Activated naive CD4-positive, alpha-beta T cell treated with anti-CD3 and anti-CD28 coated beads, Interleukin-2, amount 50 U/mL, for 16 hours (primary cell): ENCODE measurements around the gene PDZD2.
"Not testable (repeated sequence)": the region's sequence is repeated elsewhere in the genome, so short reads cannot be mapped to it uniquely, and the experiment has no call there.

Experiments used
- DNase-seq: peaks from one replicate; pipeline ENCODE4 v3.0.0-alpha.2; 2020

The PDZD2 gene

DNA sequence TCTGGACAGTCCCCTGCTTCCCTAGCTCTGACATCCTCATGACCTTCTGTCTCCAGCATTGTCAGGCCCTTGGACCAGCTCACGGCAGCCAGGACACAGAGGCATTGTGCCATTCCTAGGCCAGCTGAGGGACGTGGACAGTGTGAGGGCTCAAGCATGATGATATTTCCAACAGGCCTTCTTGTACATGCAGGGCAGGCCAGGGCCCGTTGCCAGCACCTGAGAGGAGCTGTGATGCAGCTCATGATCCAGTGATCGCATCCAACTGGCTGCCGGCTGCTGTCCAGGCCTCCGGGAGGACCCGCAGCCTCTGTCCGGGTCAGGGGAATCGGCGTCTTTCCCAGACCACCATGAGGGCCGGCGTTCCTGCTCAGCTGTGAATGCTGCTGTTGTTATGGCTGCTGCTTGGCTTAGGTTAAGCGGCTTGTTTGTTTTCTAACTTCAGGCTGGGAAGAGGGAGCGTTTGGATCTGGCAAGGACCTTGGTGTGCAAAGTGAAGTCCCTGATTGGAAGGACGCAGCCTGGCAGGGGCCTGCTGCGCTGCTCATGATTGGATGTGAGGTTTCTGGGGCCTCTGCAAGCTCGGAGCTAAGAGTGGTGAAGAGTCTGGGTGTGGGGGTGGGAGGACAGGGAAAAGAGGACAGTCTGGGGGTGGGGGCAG is 53.8 kb downstream of the PDZD2 start:
- DNase-seq: no peak

- no peak for DNase-seq
These were observed 59.7 kb downstream of the PDZD2 start for GRCh38 chr5:31698673-31699072.

DNA sequence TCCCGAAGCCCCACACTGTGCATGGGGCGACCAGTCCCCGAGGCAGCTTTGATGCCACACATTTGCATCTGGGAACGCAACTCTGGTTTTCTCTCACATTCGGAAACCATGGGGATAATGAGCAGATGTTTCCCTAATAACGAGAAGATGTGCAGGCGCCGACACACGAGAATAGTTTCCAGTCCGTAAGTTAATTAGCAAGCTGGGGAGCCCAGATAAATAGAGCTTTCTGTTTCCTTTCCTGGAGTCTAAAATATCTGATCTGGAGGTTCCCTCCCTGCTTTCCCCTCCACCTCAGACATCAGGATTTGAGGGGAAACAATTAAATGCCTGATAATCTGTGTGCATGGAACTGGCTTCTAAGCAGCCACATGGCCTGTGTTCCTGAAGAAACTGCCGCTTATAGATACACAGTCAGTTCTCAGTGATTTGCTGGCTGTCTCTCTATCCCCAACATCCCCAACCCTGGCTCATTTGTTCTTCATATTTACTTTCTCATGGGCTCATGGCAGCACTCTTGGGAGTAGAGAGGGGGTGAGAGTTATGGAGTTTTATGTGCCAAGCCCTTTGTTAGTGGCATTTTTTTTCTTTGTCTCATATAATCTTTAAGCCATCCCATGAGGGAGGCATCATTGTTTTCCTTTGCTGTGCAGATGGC is 62.8 kb downstream of the PDZD2 start:
- DNase-seq: no peak

DNA sequence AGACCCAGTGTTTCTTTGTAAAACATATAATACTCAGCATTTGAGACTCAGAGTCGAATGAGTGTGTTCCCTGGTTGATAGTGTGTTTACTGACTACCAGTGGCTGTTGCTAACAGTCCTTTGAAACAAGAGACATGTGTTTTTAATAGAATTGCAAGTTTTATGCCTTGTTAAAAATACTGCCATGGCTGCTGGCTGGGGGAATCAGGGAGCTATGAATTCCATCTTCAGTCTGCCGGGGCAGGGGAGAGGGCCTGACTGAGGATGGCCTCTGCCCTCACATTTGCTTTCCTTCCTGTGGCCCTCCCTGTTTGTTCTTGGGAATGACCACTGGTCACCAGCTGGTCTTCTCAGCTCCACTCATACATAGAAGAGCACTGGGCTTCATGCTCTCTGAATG is 63.8 kb downstream of the PDZD2 start:
- DNase-seq: no peak

- DNase-seq: no peak
These were observed 64.8 kb downstream of the PDZD2 start for GRCh38 chr5:31703757-31704156.

GRCh38 chr5:31706186-31706585 is 67.3 kb downstream of the PDZD2 start:
- no peak for DNase-seq

GRCh38 chr5:31707329-31707728 is 68.4 kb downstream of the PDZD2 start:
- DNase-seq: no peak

- DNase-seq: no peak
These were observed 69.2 kb downstream of the PDZD2 start for GRCh38 chr5:31708089-31708488.

- DNase-seq: no peak
These were observed 72.4 kb downstream of the PDZD2 start for GRCh38 chr5:31711363-31711762.

- no peak for DNase-seq
These were observed 73.1 kb downstream of the PDZD2 start for GRCh38 chr5:31711935-31712592.

- DNase-seq: no peak
These were observed 78.6 kb downstream of the PDZD2 start for GRCh38 chr5:31717561-31717960.

DNA sequence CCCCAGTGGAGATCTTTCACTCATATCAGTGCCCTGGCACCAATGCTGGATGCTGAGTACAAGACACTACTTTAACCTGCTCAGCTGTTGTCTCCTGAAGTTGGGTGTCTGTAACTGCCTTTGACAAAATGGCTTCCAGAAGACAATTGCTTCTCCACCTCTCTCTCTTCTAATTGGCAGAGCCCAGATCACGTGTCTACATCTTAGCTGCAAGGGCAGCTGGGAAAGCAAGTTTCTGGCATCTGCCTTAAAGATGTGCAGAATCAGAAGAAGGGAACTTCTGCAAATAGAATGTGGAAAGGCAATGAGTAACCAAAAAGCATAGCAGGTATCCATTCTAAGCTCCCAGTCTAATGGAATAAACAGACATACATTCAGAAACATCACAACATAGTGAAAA is 81.1 kb downstream of the PDZD2 start:
- DNase-seq: no peak

GRCh38 chr5:31720811-31721345 is 81.9 kb downstream of the PDZD2 start:
- DNase-seq: no peak

DNA sequence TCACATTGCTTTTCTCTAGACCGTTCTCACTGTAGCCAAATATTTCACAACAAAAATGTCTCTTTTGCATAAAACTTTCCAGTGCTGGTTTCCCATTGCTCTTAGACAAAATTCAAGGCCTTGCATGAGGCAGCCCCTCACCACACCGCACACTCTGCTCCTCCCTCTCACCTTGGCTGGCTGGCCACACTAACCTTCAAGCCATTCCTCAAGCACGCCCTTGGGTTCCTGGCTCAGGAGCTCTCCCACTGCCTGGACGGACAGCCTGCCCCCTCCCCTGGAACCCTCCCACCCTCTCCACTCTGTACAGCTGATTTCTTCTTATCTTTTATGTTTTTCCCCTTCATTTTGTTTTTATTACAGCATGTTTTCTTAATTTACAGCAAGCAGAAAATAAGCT is 83.2 kb downstream of the PDZD2 start:
- no peak for DNase-seq

GRCh38 chr5:31725996-31726395 is 87.1 kb downstream of the PDZD2 start:
- DNase-seq: no peak

DNA sequence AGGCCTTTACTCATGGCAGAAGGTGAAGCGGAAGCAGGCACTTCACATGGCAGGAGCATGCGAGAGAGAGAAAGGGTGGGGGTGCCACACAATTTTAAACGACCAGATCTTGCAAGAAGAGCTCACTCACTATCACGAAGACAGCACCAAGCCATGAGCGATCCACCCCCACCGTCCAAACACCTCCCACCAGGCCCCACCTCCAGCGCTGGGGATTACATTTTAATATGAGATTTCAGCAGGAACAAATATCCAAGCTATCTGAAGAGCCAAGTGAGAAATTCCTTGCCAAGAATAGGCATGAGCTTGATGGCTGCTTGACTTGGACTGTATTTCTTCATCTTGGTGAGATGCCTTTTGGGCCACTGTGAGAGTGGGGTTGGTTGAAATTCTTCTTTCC is 88.0 kb downstream of the PDZD2 start:
- DNase-seq: no peak

- DNase-seq: no peak
These were observed 89.1 kb downstream of the PDZD2 start for GRCh38 chr5:31728039-31728438.

- not testable (repeated sequence) for DNase-seq
These were observed 89.9 kb downstream of the PDZD2 start for GRCh38 chr5:31728806-31729205.

DNA sequence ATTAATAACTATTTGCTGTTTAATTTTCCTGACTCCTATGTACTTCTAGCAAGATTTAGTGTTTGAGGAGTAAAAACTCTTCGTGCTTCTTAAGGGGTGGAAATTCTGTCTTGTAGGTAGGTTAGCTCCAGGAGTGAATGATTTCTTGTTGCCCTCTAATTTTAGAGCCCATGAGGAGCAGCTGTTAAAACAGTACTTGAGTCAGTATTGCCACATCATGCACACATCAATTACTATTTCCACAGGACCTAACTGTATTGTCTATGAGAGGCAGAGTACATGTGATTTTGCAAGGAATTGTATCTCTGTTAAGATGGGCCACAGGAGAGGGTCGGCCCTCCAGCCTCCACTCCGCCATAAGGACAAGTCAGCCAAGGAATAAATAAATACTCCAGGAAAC is 91.2 kb downstream of the PDZD2 start:
- no peak for DNase-seq

DNA sequence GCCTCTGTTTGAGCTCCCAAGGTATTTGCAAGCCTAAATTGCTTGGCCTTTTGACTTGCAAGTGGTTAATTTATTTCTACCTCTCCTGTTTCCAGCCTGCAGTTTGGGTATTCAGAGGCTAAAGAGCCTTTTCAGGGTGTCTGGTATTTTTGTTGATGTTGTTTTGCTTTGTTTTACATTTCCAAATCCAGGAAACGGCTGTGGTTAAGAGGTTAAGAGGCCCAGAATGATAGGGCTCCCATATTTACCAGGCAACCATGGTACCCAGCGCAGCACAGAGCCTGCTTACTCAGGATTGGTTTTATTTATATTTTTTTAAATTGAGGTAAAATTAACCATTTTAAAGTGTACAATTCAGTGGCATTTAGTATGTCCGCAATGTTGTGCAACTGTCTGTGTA is 92.1 kb downstream of the PDZD2 start:
- no peak for DNase-seq

DNA sequence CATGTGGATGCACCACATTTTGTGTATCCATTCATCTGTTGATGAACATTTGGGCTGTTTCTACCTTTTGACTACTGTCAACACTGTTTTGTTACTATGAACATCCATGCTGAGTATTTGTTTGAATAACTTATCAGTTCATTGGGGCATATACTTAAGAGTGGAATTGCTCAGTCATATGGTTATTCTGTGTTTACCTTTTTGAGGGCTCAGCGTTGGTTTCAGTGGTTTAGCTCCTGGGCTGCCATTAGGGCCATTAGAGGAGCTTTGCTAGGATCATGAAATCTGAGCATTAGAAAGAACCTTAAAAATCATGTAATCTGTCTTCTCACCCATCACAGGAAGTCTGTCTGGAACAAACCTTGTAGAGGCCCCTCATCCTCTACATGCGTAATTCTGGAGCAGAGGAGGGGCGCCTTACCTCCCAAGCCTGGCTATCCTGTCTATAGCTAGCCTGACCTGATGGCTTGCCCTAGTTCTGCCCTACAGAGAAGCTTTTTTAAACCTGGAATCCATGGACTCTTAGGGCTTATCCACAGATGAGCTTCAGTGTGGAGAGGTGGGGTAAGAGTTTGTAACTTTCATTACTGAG is 92.9 kb downstream of the PDZD2 start:
- DNase-seq: no peak

- DNase-seq: not testable (repeated sequence)
These were observed 93.9 kb downstream of the PDZD2 start for GRCh38 chr5:31732821-31733220.

DNA sequence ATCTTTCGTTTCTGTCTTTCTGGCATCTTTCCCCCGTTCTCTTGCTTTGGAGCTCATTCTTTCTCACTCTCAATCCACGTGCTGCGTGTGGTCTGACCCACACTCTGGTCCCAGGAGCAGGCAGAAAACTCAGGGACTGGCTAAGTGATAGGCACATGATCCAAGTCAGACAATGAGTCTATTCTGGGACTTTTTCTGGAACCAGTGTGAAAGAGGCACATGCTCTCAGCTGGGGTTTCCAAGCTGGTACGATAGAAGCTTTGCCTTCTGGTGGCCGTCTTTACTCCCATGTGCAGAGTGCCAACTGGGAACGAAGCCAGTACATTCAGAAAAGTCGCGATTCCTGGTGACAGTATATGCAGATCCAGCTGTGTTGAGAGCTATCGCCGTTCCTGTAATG is 94.4 kb downstream of the PDZD2 start:
- DNase-seq: no peak

GRCh38 chr5:31736127-31736526 is 97.2 kb downstream of the PDZD2 start:
- DNase-seq: no peak
